Panc1 (cell line): ENCODE data around the gene CTNNA1.

Source experiments
- SIN3A ChIP-seq: IDR thresholded peaks from 2 replicates; pipeline ENCODE4 v1.6.1; 2012; ENCODE audit warnings: low read depth, mild to moderate bottlenecking, low read length, moderate library complexity, borderline replicate concordance; ENCODE audit not compliant: insufficient read depth
- TF ChIP-seq, protein P1 (sequence below): fragments of 450-650 bp; IDR thresholded peaks from 2 replicates; pipeline ENCODE4 v1.5.1; 2017; ENCODE audit warnings: mild to moderate bottlenecking
- TF ChIP-seq, protein P2 (sequence below), 2 experiments: IDR thresholded peaks; 2 replicates each; pipeline ENCODE4 v1.6.1; 2011 to 2012; ENCODE audit warnings: low read depth in 2 of 2, control low read depth in 1 of 2, low read length in 1 of 2, mild to moderate bottlenecking in 1 of 2, moderate library complexity in 1 of 2; ENCODE audit not compliant: insufficient read depth in 1 of 2

DNA sequence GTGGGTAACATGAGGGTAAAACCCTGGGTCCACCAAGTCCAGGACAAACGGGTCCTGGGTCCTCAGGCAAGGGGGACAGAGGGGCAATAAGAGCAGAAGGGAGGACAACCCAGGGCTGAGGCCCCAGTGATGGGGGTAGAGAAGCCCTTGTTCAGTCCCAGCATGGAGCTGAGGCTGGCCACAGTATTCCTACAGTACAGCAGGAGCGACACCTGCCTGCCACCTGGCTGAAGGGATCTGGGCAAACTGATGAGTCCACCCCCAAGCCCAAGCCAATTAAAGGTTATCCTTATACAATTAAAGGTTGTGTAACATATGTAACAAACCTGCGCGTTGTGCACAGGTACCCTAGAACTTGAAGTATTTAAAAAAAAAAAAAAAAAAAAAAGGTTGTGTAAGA lies 219.6 kb downstream of the CTNNA1 start:
- TF ChIP-seq, protein P1, sequence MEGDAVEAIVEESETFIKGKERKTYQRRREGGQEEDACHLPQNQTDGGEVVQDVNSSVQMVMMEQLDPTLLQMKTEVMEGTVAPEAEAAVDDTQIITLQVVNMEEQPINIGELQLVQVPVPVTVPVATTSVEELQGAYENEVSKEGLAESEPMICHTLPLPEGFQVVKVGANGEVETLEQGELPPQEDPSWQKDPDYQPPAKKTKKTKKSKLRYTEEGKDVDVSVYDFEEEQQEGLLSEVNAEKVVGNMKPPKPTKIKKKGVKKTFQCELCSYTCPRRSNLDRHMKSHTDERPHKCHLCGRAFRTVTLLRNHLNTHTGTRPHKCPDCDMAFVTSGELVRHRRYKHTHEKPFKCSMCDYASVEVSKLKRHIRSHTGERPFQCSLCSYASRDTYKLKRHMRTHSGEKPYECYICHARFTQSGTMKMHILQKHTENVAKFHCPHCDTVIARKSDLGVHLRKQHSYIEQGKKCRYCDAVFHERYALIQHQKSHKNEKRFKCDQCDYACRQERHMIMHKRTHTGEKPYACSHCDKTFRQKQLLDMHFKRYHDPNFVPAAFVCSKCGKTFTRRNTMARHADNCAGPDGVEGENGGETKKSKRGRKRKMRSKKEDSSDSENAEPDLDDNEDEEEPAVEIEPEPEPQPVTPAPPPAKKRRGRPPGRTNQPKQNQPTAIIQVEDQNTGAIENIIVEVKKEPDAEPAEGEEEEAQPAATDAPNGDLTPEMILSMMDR: no peak
- TF ChIP-seq, protein P2, sequence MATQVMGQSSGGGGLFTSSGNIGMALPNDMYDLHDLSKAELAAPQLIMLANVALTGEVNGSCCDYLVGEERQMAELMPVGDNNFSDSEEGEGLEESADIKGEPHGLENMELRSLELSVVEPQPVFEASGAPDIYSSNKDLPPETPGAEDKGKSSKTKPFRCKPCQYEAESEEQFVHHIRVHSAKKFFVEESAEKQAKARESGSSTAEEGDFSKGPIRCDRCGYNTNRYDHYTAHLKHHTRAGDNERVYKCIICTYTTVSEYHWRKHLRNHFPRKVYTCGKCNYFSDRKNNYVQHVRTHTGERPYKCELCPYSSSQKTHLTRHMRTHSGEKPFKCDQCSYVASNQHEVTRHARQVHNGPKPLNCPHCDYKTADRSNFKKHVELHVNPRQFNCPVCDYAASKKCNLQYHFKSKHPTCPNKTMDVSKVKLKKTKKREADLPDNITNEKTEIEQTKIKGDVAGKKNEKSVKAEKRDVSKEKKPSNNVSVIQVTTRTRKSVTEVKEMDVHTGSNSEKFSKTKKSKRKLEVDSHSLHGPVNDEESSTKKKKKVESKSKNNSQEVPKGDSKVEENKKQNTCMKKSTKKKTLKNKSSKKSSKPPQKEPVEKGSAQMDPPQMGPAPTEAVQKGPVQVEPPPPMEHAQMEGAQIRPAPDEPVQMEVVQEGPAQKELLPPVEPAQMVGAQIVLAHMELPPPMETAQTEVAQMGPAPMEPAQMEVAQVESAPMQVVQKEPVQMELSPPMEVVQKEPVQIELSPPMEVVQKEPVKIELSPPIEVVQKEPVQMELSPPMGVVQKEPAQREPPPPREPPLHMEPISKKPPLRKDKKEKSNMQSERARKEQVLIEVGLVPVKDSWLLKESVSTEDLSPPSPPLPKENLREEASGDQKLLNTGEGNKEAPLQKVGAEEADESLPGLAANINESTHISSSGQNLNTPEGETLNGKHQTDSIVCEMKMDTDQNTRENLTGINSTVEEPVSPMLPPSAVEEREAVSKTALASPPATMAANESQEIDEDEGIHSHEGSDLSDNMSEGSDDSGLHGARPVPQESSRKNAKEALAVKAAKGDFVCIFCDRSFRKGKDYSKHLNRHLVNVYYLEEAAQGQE (IDR thresholded peaks at IDR 0.05; ENCODE audit: insufficient read depth in 1 of 2, low read depth in 2 of 2, low read length in 1 of 2): no peak
- TF ChIP-seq SIN3A: no peak
